Measurements from ENCODE around the gene ACOT13.
A peak's percentile ranks its signal among the peaks of the same experiment; 100 is the strongest.

DNA sequence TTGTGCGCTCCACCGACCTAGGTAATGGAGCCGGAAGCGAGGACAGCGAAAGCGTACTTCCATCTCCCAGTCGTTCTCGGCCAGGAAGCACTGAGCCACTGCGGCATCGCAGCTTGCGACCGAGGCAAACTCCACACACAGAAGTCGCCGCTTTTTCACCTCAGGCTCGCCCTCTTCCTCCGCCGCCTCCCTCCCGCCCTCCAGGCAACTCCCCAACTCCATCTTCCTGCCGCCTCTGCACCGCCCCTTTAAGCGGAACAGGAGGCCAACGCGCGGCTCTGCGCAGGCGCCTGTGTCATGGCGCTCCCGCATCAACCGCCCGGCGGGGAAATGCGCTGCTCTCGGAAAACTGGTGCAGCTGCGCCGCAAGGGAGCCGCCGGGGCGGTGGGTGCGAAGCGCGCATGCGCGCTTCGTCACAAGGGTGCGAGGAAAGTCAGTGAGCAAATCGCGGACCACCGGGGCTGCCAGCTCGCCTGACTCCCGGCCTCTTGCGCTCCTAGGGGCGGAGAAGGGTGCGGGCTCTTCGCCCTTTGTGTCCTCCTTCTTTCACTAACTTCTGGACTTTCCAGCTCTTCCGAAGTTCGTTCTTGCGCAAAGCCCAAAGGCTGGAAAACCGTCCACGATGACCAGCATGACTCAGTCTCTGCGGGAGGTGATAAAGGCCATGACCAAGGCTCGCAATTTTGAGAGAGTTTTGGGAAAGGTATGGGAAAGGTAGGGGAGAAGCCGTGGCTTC, at the start of gene ACOT13, which contains the start of gene TDP2:
- TF ChIP-seq, protein P1, sequence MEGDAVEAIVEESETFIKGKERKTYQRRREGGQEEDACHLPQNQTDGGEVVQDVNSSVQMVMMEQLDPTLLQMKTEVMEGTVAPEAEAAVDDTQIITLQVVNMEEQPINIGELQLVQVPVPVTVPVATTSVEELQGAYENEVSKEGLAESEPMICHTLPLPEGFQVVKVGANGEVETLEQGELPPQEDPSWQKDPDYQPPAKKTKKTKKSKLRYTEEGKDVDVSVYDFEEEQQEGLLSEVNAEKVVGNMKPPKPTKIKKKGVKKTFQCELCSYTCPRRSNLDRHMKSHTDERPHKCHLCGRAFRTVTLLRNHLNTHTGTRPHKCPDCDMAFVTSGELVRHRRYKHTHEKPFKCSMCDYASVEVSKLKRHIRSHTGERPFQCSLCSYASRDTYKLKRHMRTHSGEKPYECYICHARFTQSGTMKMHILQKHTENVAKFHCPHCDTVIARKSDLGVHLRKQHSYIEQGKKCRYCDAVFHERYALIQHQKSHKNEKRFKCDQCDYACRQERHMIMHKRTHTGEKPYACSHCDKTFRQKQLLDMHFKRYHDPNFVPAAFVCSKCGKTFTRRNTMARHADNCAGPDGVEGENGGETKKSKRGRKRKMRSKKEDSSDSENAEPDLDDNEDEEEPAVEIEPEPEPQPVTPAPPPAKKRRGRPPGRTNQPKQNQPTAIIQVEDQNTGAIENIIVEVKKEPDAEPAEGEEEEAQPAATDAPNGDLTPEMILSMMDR (IDR thresholded peaks at IDR 0.05; ENCODE audit: low read depth, low read length, poor library complexity, severe bottlenecking), result peak; percentile 46
- no peak for TF ChIP-seq EZH2phosphoT487 (IDR thresholded peaks at IDR 0.05; ENCODE audit: borderline replicate concordance, low read length)
